GM21529 (cell line): ENCODE data around the gene BTNL9.
"Not testable (repeated sequence)": the region's sequence is repeated elsewhere in the genome, so short reads cannot be mapped to it uniquely, and the experiment has no call there.

Experiments used
- ATAC-seq: cut with Tn5 transposase; IDR thresholded peaks from one replicate; pipeline ENCODE4 v1.9.1; 2021; ENCODE audit not compliant: unreplicated experiment

Gene BTNL9

DNA sequence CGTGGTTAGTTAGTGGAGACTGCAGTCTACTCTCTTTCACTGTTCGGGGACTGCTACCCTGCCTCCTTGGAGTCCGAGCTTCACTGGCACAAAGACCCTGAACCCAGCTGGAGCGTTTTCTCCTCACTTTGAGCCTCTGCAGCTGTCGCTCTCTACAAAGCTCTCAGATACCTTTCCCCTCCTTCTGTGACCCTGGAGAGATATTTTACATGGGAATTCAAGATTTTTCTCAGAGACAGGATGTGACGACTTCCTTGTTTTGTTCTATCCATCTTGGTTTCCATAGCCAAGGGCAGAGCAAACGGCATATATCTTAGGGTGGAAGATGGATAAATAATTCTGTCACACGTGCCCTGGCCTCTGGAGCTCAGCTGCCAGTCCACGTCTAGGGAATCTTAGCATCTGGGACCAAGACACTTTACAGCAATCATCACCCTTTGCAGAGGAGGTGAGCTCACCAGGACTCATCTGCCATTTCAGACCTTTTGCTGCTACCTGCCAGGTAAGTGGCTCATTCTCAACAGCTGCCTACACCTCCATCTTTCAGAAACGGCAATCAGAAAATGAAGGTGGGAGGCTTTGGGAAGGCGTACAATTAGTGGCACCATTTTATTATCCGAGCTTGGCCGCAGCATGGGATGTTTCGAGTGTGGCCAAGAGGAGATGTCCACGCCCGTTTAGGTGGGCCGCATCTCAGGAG is at the start of gene BTNL9:
Gene BTNL9, plus strand, starts transcription at position 336 of the 700 bp plus-strand sequence. CDS start 5,224 bp downstream, outside the sequence.
- no peak for ATAC-seq

DNA sequence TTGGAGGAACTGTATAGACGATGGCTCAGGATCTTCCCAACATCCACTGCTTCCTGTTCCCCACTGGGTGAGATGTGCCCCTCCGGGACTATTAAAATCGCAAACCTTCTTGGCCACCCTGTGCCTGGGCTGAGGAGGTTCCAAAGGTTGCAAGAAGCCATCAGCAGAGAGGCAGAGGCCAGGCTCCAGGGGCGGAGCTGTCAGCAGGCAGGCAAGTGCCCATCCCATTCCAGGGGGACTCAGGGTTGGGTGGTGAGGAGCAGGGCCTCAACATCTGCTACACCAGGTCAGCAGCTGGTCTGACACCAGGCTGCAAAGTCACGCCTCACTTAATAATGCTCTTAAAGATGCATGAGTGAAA is 49.2 kb upstream of the BTNL9 start:
- ATAC-seq = no peak

- ATAC-seq = no peak
These were observed 38.1 kb upstream of the BTNL9 start for GRCh38 chr5:181001947-181002346.

- no peak for ATAC-seq
These were observed 34.3 kb upstream of the BTNL9 start for GRCh38 chr5:181005791-181006190.

GRCh38 chr5:181008136-181008535 is 31.9 kb upstream of the BTNL9 start:
- ATAC-seq = no peak

DNA sequence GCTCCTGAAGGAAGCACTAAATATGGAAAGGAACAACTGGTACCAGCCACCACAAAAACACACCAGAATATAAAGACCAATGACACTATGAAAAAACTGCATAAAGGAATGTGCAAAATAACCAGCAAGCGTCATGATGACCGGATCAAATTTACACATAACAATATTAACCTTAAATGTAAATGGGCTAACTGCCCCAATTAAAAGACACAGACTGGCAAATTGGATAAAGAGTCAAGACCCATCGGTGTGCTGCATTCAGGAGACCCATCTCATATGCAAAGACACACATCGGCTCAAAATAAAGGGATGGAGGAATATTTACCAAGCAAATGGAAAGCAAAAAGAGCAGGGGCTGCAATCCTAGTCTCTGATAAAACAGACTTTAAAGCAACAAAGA is 30.0 kb upstream of the BTNL9 start:
- ATAC-seq = not testable (repeated sequence)

GRCh38 chr5:181014654-181015053 is 25.4 kb upstream of the BTNL9 start:
- not testable (repeated sequence) for ATAC-seq

- ATAC-seq = not testable (repeated sequence)
These were observed 22.6 kb upstream of the BTNL9 start for GRCh38 chr5:181017448-181017847.

DNA sequence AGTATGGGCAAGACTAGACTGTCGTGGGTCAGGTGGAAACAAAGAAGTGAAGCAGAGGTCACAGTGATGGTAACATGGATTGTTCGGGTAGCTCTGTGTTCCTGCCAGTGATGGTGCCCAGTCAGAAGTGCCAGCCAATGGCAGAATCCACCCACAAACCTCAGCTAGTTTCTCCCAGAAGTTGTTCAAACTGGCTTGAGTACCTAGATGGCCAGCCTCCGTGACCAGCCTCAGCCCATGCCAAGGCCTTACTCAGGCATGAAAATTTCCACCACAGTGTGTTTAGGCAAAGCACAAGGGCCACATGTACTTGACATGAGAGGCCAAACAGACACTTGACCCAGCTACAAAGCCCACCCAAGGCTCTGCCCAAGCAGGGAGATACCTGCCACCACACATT is 19.4 kb upstream of the BTNL9 start:
- no peak for ATAC-seq

- ATAC-seq = no peak
These were observed 15.6 kb upstream of the BTNL9 start for GRCh38 chr5:181024245-181025064.

- no peak for ATAC-seq
These were observed 12.5 kb upstream of the BTNL9 start for GRCh38 chr5:181027452-181028031.

DNA sequence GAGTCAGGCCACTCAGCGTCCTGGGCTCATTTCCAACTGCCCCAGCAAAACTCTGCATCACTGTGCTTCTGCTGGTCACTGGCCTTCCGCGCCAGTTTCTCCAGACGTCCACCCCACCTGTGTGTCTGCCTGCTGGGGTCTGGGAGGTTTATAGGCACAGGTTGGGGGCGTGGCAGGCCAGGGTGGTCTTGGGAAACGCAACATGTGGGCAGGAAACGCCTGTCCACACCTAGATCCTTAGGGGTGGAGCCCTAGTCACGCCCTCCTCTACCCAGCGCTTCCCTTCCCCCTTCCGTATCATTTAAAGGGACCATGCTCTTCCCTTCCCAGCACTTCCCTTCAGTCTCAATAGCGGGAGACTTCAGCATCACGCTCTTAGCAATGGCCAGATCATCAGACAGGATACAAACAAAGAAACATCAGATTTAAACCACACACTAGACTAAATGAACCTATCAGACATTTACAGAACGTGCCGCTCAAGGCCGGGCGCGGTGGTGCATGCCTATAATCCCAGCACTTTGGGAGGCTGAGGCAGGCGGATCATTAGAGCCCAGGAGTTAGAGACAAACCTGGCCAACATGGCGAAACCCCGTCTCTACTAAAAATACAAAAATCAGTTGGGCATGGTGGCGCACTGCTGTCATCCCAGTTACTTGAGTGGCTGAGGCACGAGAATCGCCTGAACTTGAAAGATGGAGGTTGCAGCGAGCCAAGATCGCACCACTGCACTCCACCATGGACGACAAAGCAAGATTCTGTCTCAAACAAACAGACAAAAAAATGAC is 11.8 kb upstream of the BTNL9 start:
- ATAC-seq = no peak

GRCh38 chr5:181031716-181032115 is 8.3 kb upstream of the BTNL9 start:
- no peak for ATAC-seq

DNA sequence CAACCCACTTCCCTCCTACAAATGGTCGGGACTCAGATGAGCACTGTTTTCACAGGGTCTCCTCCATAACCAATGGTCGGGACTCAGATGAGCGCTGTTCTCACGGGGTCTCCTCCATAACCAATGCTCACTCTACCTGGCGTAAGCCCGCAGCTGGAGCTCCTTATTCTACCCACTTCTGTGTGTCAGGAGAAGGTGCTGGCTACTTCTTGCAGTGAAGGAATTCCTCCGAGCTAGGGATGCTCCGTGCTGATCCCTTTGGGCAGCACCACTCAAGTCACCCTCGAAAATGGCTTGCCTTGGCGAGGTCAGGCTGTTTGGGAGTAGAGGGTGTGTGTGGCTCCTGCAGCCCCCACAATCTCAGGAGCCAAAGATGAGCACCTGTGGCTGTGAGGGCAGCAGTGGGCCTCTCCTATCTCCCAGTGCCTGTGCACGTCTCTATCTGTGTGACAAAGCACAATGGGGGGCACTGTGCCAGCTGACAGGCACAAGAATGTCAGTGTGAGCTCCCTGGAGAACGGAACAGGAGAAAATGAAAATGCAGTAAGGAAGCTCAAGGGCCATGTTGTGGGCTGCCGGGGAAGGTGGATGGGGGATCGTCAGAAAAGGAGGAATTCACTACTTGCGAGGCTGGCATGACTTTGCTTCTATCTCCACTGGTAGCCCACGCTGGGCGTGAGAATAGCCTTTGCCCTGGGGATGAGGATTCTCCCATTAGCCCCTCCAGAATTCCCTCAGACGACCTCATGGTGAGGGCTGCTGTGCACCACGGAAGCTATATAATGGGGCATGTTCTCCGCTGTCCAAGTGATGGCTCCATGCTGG is 3.9 kb upstream of the BTNL9 start:
- no peak for ATAC-seq

DNA sequence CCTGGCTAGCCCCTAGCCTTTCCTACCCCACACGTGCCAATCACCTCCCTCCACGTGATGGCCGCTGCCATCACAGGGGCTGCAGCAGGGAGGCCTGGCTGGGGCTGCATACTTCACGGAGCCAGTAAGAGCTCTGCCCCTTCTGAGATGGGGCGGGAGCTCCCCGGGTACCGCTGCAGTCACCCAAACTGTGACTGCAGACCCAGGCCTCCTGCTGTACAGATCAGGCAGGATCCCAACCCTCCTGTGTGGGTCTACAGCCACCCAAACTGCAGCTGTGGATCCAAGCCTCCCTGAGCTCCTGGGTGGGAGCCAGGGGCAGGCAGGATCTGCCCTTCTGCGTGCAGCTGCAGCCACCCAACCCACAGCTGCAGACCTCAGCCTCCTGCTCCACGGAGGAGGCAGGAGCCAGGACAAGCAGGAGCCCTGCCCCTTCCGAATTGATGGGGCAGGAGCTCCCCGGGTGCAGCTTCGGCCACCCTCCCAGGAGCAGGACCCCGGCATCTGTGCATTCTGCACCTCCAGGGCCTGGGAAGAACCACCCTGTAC is 3.2 kb upstream of the BTNL9 start:
- no peak for ATAC-seq

GRCh38 chr5:181037365-181037861 is 2.7 kb upstream of the BTNL9 start:
- ATAC-seq = no peak

DNA sequence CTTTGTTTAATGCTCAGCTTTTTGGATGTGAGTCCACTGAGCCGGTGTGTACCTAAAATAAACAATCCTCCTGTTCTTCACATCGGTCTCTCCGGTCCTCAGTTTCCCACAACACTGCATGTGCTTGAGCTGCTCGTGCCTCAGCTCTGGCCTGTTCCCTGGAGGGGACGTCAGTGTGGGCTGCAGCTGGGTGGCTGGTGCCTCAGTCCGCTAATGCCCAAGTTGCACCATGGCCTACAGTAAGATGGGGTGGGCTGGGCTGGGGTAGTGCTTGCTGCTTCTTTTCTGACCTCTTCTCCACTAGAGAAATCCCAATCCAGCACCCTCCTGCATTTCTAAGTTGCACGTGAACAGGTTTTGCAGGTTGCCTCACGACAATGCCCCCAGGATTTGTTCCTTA is 595 bp upstream of the BTNL9 start:
- no peak for ATAC-seq

DNA sequence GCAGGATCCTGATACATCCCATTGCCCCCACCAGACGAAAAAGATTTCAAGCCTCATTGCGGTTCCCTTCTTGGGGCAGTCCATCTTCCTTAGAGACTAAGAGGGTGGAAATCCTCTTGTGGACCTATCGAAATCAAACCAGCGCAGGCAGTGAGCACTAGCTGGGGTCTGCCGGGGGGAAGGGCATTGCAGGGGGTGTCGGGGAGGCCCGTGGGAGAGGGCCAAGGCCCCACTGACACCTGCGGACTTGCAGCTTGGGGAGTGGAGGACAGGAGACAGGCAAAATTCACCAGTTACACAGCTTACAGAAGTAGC is 522 bp downstream of the BTNL9 start:
- ATAC-seq = no peak

- no peak for ATAC-seq
These were observed 977 bp downstream of the BTNL9 start for GRCh38 chr5:181041043-181041442.

DNA sequence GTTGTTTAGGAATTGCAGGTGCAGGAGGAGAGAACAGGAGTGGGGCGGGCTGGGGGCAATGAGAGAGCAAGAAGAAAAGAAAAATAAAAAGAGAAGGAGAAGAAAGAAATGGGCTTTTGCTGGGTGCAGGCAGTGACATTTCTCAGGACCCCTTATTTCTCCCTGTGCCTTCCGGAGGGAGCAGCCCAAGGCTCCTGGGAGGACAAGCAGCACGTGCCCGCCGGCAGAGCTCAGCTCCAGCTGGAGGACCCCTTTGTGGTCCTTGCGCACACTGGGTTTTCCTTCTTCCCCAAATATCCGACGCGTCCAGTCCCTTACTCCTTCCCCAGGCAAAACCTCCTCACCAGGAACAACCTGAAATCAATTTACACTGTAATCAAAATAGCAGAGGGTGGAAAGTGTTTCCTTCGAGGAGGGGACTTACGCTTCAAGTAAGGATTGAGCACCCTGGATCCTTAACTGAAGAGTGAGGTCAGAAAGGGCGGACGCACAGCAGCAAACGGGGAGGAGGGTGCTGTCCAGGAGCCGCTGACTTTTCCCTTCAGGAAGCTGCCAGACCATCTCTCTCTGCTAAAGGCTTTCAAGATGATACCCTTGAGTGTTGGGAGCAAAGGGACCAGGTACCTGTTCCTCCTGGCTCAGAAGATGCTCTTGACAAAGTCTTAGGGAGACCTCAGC is 2.1 kb downstream of the BTNL9 start:
- no peak for ATAC-seq
